HG02973 (cell line): ENCODE results near the gene LLGL1.
"Not testable (repeated sequence)": the region's sequence is repeated elsewhere in the genome, so short reads cannot be mapped to it uniquely, and the experiment has no call there.

Source experiments
- ATAC-seq: cut with Tn5 transposase; IDR thresholded peaks from one replicate; pipeline ENCODE4 v1.9.1; 2021; ENCODE audit warnings: moderate library complexity; ENCODE audit not compliant: unreplicated experiment

Gene LLGL1

DNA sequence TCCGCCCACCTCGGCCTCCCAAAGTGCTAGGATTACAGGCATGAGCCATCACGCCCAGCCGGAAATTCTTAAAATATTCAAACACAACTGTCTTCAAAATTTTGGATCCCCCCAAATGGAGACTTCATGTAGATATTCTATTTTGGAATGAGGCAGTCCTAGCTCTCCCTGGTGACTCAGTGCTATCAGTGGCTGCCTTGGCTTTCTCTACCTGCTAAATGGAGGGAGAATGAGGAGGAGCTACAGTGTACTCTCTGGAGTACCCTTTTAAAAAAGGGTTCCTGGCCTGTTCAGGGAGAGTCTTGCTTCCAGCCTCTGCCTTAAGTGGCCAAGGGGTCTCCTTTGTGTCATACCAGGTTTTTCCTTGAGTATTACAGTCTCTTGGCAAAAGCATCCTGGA lies 31.0 kb upstream of the LLGL1 start:
- ATAC-seq, result no peak

DNA sequence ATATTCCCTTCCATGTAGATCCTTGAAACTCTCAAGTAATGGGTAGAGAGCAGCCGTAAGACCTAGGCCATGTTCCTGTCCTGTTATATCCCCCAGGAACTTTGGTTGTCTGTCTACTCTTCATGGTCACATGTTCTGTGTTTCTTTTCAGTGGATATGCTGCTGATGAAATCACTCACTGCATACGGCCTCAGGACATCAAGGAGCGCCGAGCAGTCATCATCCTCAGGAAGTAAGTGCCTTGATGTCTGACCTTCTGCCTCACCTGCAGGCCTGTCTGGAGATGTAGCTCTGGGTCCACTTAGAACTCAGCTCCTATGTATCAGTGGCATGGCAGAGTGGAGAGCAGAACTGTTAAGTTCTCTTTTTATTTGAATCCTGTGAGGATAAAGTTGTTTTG lies 30.6 kb upstream of the LLGL1 start:
- ATAC-seq, result no peak

GRCh38 chr17:18195246-18195645 lies 30.2 kb upstream of the LLGL1 start:
- ATAC-seq, result no peak

GRCh38 chr17:18197535-18198194 lies 27.8 kb upstream of the LLGL1 start:
- ATAC-seq, result no peak

- ATAC-seq, result no peak
Observed at GRCh38 chr17:18198530-18198929, 26.9 kb upstream of the LLGL1 start.

DNA sequence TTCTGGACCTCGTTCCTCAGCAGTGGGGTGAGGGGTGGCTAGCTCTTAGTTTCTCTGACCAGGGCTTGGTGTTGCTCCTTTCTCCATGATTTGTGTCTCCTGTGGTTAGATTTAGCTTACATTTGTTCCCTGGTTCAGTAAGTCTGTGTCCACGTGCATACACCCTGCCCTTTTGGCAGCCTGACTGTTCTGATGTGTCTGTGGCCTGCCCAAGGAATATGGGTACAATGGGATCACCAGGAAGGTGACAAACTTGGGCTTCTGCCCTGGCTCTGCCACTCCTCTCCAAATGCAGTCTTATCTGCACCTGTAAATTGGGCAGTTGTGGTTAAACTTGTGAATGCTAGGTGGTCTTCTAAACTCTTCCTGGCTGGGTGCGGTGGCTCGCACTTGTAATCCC lies 24.3 kb upstream of the LLGL1 start:
- ATAC-seq, result no peak

GRCh38 chr17:18203308-18203707 lies 22.1 kb upstream of the LLGL1 start:
- no peak for ATAC-seq

GRCh38 chr17:18205861-18206260 lies 19.6 kb upstream of the LLGL1 start:
- ATAC-seq, result no peak

- no peak for ATAC-seq
Observed at GRCh38 chr17:18206962-18207361, 18.5 kb upstream of the LLGL1 start.

GRCh38 chr17:18208092-18208491 lies 17.3 kb upstream of the LLGL1 start:
- no peak for ATAC-seq

- no peak for ATAC-seq
Observed at GRCh38 chr17:18213666-18214270, 11.7 kb upstream of the LLGL1 start.

DNA sequence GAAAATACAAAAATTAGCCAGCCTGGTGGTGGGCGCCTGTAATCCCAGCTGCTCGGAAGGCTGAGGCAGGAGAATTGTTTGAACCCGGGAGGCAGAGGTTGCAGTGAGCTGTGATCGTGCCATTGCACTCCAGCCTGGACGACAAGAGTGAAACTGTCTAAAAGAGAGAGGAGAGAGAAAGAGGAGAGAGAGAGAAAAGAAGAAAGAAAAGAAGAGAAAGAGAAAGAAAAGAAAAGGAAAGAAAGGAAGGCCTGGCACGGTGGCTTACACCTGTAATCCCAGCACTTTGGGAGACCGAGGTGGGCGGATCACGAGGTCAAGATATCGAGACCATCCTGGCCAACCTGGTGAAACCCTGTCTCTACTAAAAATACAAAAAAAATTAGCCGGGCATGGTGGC lies 8.5 kb upstream of the LLGL1 start:
- ATAC-seq, result not testable (repeated sequence)

DNA sequence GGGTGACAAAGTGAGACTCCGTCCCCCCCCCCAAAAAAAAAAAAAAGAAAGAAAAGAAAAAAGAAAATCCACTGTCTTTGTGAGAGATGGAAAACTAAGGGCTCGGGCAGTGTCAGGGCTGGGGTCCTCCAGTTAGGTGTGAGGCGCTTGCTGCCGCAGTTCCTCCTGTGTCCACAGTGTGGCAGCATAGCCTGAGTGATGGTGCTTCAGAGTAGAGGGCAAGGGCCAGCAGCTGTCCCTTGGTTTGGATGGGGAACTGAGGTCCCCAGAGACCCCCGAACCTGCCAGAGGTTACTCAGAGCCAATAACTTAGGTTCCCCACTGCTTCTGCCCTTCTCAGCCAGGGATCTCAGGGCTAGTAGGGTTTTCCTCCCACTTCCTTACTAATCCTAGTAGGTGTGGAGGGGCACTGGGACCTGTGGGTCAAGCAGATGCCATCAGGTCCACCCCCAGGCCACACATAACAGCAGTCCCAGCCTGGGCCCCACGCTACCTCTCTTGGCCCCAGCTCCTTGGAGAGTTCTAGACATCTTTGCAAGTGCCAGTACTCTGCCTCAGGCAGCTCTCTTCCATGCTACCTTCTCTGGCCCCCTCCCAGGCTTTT lies 7.9 kb upstream of the LLGL1 start:
- ATAC-seq, result no peak

- no peak for ATAC-seq
Observed at GRCh38 chr17:18218756-18219415, 6.5 kb upstream of the LLGL1 start.

- ATAC-seq, result no peak
Observed at GRCh38 chr17:18224053-18224386, 1.4 kb upstream of the LLGL1 start.

DNA sequence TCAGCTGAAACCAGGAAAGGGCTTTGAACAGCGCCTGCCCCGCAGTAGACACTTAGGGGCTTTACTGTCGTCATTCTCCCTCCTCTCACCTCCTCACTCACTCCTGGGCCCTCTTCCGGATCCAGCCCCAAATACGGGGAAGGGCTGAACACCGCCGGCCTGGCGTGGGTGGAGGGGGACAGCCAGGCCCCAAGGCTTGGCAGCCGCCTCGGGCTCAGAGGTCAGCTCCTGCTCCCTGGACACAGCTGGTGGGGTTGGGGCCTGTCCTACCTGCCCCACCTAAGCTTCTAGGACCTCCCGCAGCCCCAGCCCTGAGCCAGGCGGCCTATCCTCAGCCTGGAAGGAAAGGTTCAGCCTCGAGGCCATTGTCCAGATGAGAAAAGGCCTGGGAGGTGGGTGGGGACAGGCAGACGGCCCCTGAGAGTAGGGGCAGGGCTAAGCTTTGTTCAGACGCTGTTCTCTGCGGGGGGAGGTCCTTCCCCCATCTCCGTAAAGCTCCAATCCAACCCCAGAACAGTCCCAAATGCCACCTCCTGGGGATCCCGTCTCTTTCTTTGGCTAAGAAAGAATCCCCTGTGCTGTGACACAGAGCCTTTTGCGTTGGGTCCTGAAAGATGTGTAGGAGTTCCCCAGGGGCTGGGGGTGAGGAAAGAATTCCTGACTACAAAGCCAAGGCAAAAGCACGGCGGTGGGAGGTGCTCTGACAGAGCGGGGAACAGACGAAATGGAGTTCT lies 881 bp upstream of the LLGL1 start:
- no peak for ATAC-seq

DNA sequence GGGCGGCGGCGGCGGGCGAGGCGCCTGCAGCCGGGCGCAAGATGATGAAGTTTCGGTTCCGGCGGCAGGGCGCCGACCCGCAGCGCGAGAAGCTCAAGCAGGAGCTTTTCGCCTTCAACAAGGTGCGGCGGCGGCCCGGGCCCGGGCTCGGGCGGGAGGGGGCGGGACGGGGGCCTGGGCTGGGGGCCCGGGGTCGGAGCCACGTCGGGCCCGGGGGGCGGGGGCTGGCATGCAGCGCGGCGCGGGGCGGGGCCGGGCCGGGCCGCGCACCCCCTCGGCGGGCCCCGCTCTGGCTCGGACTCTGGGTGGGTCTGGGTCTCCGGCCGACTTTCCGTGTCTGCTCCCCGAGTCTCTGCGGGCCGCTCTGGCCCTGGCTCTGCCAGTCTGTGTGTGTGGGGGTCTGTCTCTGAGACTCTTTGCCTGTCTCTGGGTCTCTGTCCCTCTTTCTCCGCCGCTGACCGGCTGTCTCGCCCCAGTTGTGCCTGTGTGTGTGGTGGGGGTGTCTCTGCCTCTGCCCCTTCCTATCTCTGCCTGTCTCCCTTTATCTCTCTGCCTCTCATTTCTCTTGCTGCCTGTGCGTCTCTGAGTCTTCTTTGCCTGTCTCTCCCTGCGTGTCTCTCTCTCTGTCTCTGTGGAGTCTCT lies 328 bp downstream of the LLGL1 start:
- ATAC-seq, result no peak

DNA sequence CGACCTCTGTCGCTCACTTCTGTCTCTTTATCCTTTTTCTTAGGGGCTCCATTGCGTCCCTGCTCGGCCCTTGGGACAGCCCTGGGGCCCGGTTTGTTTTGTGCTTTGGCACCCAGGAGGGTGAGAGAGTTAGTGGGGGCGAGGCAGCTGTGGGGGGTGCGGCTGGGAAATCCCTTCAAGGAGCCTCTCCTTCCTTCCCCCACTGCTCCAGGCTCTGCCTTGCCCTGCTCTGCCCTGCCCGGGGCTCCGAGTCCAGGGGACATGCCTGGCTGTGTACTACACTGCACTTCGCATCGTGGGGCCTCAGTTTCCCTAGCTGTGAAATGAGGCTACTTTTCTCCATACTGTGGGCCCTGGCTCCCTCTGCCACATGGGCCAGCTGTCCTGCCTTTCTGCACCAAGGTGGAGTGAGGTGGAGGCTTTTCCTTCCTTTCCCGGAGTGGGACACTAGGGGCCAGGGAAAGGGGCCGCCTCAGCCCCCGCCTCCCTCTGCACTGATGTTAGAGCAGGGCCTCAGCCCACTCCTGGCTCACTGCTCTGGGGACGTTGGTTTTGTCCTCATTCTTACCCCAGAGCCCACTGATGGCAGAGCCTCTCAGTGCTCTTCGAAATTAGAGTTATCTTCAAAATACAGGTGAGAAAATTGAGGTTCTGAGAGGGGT lies 980 bp downstream of the LLGL1 start:
- no peak for ATAC-seq

DNA sequence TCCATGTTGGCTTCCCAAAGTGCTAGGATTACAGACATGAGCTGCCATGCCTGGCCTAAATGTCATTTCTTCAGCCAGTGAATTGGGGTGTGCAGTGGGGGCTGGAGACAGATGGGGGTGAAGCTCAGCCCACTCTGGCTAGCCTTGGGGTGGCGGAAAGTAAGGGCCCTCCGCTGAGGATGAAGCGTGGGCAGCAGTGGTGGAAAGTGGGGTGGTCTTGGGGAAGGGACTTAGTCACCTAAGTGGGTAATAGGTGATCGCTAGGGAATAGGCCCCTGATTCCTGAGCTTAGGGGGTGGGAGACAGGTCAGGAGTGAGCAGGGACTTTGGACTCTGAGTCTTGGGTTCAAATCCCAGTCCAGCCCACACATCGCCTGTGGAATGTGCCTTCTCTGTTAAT lies 2.2 kb downstream of the LLGL1 start:
- no peak for ATAC-seq

DNA sequence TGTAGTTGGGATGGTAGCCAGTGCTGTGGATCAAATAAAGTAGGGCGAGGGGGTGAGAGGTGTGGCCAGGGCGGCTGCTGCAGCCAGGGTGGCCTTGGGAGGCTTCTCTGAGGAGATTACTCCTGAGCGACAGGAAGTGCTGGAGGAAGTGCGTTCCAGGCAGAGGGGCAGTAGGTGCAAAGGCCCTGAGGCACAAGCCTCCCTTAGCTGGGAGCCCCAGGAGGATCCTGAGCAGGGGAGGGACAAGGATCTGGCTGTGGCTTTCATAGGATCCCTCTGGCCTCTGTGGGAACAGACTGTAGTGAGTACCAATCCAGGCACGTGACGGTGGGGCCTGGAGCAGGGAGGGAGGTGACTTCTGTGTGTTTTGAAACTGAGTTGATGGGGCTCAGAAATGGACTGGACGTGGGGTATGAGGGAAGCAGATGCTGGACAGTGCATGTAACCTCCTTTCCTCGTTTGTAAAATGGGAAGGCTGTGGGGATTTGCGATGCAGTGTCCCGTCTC lies 2.8 kb downstream of the LLGL1 start:
- ATAC-seq, result no peak
